Ramos (cell line): ENCODE results near the gene PNKD.

ENCODE experiments used
- in situ Hi-C: fragments of 300-500 bp; cut with MboI; formaldehyde crosslinking; loops from one replicate; pipeline ENCODE4 v1.14.3; 2022; ENCODE audit warnings: low sequenced_read_pairs; ENCODE audit not compliant: unreplicated experiment

Gene PNKD

DNA sequence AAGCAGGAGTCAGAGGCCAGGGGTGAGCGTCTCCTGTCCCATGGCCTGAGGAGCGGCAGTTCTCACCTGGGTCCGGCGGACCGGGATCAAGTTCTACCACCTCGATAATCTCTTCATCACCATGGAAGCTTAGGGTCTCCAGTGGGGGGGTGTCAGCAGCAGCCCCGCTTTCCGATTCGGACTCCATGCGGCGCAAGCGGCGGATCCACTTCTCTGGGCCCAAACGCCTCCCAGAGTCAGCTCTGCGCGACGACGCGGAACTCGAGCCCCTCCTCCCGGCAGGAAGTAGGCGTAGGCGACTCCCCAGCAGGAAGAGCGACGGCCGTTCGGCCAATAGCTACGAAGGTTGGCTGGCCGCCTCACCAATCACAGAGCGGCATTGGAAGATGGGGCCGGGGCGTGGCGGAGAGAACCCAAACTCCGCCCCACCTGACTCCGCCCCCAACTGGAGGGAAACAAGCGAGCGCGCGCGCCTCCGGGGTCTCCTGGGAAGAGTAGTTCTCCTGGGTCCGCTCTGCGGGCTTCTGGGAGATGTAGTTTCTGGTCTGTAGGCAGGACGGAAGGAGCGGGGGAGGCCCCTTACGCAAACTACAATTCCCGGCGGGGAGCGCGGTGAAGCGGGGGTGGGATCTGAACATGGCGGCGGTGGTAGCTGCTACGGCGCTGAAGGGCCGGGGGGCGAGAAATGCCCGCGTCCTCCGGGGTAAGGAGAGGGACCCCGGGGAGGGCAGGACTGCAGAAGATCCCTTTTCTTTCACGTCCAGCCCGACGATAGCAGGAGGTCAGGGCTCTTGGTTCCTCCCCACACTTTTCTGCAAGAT is at the start of gene PNKD, which contains the start of gene AAMP:
PNKD (plus strand) TSS at position 620 of the 821 bp plus-strand sequence; CDS start at position 637, 17 bp downstream.
AAMP (minus strand) TSS at position 238 of the 821 bp plus-strand sequence; CDS start at position 187, 51 bp downstream.
- in situ Hi-C loops, result loop anchor here (5.0 kb wide), 1 partner anchor 83 kb away; no protein-coding TSS in a partner anchor

DNA sequence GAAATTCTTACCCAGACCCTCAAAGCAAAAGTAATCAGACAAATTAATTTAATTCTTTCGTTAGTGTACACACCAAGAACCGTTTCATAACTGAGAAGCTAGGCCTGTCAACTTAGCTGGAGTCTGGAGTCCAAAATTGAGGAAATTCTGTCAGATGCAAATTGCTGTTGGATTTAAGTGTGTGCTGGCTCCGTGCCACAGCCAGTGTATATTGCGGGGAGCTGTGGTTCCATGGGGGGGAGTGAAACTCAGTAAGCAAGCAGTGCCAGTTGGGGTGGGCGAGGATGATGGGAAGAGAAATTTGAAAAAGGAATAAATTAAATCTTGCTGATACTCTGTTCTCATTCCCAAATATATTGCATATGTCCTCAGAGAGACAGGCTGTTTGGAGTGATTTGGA is 49.3 kb upstream of the PNKD start:
- in situ Hi-C loops, result no loop called here

- in situ Hi-C loops, result no loop called here
Observed at GRCh38 chr2:218223046-218223445, 47.3 kb upstream of the PNKD start.

DNA sequence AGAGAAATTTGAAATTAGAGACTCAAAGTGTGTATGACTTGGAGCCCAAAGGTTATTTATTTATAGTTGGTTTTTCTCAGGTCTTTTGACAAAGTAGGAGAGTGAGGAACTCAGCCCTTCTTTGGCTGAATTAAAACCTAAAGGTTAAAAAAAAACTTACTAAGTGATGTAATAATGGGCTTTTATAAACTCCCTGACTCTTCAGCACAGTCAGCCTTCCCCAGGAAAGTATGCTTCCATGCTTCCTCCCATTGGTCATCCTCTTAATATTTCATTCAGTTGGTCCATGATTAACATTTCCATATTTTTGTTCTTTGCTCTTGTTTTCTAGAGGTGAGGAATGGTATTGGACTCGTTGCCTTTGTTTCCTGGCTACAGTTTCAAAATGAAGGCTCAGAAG is 46.1 kb upstream of the PNKD start:
- in situ Hi-C loops, result no loop called here

- in situ Hi-C loops, result no loop called here
Observed at GRCh38 chr2:218226903-218227302, 43.4 kb upstream of the PNKD start.

GRCh38 chr2:218228366-218229090 is 41.8 kb upstream of the PNKD start:
- in situ Hi-C loops, result no loop called here

- in situ Hi-C loops, result no loop called here
Observed at GRCh38 chr2:218229239-218229638, 41.1 kb upstream of the PNKD start.

- in situ Hi-C loops, result no loop called here
Observed at GRCh38 chr2:218229851-218230250, 40.5 kb upstream of the PNKD start.

DNA sequence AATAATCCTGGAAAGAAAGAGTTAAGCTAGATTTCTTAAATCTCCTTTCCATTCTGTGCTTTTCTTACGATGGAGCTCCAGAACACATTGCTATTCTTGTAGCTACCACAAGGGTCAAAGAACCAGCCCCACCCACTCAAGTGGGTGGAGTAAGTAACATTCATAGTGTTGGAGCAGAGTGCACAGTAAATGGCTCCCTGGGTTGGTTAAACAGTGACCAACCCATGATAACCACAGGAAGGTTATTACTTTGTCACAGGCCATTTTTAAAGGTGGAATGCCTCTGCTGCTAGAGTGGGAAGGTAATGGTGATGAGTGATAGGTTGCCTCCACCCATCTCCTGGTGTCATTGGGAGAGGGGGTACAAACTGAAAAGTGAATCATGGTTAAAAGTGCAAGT is 39.4 kb upstream of the PNKD start:
- in situ Hi-C loops, result no loop called here

GRCh38 chr2:218233543-218233942 is 36.8 kb upstream of the PNKD start:
- in situ Hi-C loops, result no loop called here

DNA sequence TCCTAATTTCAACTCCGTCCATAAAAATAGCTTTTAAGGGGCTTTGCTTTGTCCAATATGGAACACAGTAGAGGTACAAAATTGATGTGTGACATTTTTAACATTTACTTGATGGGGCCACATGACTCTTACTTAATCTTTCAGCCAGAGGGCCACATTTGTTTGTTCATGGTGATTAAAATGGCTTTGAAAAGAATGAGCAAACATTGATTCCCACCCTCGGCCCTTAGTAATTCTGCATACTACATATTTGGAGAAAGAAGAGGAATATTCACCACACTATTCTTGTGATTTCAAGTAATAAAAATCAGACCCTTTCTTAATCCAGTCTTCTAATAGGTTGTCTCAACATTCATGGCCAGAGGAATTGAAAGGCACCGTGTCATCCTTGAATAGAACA is 35.8 kb upstream of the PNKD start:
- in situ Hi-C loops, result no loop called here

DNA sequence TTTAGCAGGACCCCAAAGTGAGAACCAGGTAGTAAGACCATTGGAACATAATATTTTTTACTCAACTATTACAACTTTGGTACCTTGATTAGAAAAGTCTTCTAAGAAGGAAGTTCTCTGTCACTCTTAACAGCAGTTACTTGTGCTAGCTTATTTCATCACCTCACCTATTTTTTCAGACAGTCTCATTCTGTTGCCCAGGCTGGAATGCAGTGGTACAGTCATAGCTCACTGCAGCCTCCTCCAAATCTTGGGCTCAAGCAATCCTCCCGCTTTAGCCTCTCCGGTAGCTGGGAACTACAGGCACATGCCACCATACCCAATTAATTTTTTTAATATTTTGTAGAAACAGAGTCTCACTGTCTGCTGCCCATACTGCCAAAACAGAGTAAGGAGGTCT is 35.3 kb upstream of the PNKD start:
- in situ Hi-C loops, result no loop called here

DNA sequence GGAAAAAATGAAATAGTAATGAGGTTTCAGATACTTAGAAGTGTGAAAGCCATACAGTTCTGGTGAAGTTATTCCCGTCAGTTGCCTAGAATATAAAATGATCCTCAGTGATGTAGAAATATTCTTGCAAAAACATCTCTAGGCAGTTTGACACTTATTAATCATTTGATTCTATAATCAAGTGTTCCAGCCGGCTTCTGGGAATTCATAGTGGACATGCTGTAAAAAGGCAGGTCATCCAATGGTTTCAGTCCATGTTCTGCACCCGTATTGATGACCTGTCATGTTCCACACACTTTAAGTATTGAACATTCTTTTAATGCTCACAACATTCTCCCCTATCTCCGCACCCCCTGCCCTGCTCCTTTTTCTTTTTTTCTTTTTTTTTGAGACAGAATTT is 33.5 kb upstream of the PNKD start:
- in situ Hi-C loops, result no loop called here

DNA sequence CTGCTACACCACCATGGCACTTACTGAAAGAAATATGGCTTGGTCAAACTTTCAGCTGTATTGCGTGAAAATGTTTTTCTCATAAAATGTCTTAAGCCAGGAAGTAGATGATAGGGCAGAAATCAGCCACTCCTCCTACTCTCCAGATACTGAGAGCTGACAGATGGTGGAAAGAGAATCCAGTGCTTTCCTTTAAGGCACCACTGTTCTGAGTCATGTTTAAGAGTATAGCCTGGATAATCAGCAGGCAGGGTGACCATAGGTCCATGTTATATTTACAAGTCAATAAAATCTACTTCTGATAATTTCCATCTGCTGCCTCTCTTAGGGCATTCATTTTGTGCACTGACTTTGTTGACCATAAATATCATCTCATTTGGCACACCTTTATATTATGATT is 31.4 kb upstream of the PNKD start:
- in situ Hi-C loops, result no loop called here

DNA sequence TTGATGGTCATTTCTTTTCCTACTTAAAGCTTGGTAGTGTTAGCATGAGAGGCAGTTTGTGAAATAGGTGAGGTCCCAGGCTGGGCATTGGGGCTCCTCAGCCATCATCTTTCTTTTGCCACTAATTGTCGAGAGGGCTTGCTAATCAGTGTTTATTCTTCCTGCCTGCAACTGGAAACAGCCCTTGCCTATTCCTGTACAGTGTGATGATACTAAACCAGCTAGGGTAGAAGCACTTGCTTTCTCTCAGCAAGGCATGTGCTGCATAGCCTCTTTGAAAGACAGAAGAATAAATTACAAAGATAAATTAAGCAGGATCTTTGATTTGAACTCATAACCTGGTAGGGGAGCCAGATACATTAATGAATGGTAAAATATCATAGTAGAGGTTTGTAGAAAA is 26.1 kb upstream of the PNKD start:
- in situ Hi-C loops, result no loop called here

GRCh38 chr2:218244665-218245064 is 25.7 kb upstream of the PNKD start:
- in situ Hi-C loops, result no loop called here

DNA sequence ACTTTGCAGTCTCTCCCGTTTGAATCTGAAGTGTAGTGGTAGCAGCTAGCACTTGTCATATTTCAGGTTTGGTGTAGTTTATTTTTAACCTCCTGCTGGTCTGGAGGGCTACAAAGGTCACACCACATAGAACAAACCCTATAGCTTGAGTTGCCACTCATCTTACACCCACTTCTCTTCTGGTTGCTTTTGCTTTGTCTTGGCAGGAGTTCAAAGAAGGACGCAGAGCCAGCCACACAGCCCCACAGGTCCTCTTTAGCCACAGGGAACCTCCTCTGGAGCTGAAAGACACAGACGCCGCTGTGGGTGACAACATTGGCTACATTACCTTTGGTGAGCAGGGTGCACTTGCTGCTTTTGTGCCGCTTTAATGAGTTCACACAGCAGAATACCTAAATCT is 25.1 kb upstream of the PNKD start:
- in situ Hi-C loops, result no loop called here

DNA sequence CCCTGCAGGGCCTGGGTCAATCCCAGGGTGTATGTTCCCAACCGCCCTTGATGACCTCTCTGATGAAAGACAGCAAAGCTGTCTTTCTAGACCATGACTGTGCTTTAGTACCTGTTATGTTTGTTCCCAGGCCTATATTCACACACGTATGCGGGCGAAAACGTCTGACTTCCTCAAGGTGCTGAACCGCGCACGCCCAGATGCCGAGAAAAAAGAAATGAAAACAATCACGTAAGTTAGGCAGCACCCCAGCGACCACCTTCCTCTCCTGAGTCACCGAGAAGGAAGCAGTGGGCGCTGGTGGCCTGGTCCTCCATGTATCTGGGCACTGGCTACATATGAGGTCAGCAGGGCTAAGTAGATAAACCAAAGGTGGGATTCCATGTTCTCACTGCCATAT is 20.6 kb upstream of the PNKD start:
- in situ Hi-C loops, result no loop called here

GRCh38 chr2:218252509-218253231 is 17.6 kb upstream of the PNKD start:
- in situ Hi-C loops, result no loop called here

GRCh38 chr2:218253232-218253625 is 17.1 kb upstream of the PNKD start:
- in situ Hi-C loops, result no loop called here

GRCh38 chr2:218255446-218255845 is 14.9 kb upstream of the PNKD start:
- in situ Hi-C loops, result no loop called here
